Hepatocyte (in vitro differentiated cells): ENCODE data around the gene KLK11. TPM values are rescaled to one million over a fixed set of nuclear protein-coding genes. Genes with fewer than 3 reads are reported as not detected.
A peak's percentile ranks its signal among the peaks of the same experiment; 100 is the strongest.

Experiments used
- DNase-seq: peaks from one replicate; pipeline ENCODE4 v3.0.0-alpha.2; 2016; ENCODE audit warnings: low spot score
- H2AFZ ChIP-seq: fragments of 200-600 bp; sonication (generic); 2 replicates; pipeline ENCODE4 v1.6.0; 2016; ENCODE audit warnings: antibody characterized with exemption, mild to moderate bottlenecking
- H3K27ac ChIP-seq: fragments of 200-600 bp; sonication (generic); 2 replicates; pipeline ENCODE4 v1.5.1; 2016; ENCODE audit warnings: mild to moderate bottlenecking
- H3K27me3 ChIP-seq: fragments of 200-600 bp; sonication (generic); 2 replicates; pipeline ENCODE4 v1.6.1; 2016
- H3K36me3 ChIP-seq: fragments of 200-600 bp; sonication (generic); replicated peaks from 2 replicates; pipeline ENCODE4 v1.5.1; 2016; ENCODE audit warnings: low read depth; ENCODE audit not compliant: insufficient read depth
- H3K4me1 ChIP-seq: fragments of 200-600 bp; sonication (generic); 2 replicates; pipeline ENCODE4 v1.5.1; 2016; ENCODE audit warnings: mild to moderate bottlenecking, moderate library complexity; ENCODE audit not compliant: insufficient read depth
- H3K4me2 ChIP-seq: fragments of 200-600 bp; sonication (generic); 2 replicates; pipeline ENCODE4 v1.6.0; 2016
- H3K4me3 ChIP-seq: fragments of 200-600 bp; sonication (generic); 2 replicates; pipeline ENCODE4 v1.5.1; 2016; ENCODE audit warnings: mild to moderate bottlenecking
- H3K79me2 ChIP-seq: fragments of 200-600 bp; sonication (generic); 2 replicates; pipeline ENCODE4 v1.6.0; 2017; ENCODE audit warnings: mild to moderate bottlenecking
- H3K9me2 ChIP-seq: fragments of 200-600 bp; sonication (generic); replicated peaks from 2 replicates; pipeline ENCODE4 v1.6.0; 2017; ENCODE audit warnings: mild to moderate bottlenecking; ENCODE audit not compliant: insufficient read depth
- H3K9me3 ChIP-seq: fragments of 200-600 bp; sonication (generic); 2 replicates; pipeline ENCODE4 v1.5.1; 2016; ENCODE audit warnings: low read depth, mild to moderate bottlenecking
- H4K20me1 ChIP-seq: fragments of 200-600 bp; sonication (generic); 2 replicates; pipeline ENCODE4 v1.6.0; 2016; ENCODE audit warnings: mild to moderate bottlenecking; ENCODE audit not compliant: insufficient read depth, poor library complexity, severe bottlenecking
- EZH2 ChIP-seq: fragments of 200-600 bp; sonication (generic); IDR thresholded peaks from 2 replicates; pipeline ENCODE4 v1.6.1; 2016; ENCODE audit warnings: antibody characterized with exemption, mild to moderate bottlenecking, borderline replicate concordance
- EZH2phosphoT487 ChIP-seq: fragments of 200-600 bp; sonication (generic); IDR thresholded peaks from one replicate; pipeline ENCODE4 v1.6.1; 2018; ENCODE audit warnings: antibody characterized with exemption, mild to moderate bottlenecking, low read depth, moderate library complexity; ENCODE audit not compliant: unreplicated experiment, severe bottlenecking
- WGBS: methylation state at CpG from one replicate; pipeline ENCODE4 v1.1.6; 2016; ENCODE audit warnings: low lambda C conversion rate; ENCODE audit errors: missing lambda C conversion rate; 5-methylcytosine and 5-hydroxymethylcytosine counted together
- polyA plus RNA-seq: library from polyadenylated mRNA; unstranded; fragments of >200 nt; fragmentation: Nextera tagmentation; extraction: Ambion mirVana; gene quantifications from 2 replicates; pipeline ENCODE4 v1.2.1, GENCODE V29; 2016
- total RNA-seq: library from RNA; depleted of rRNA; stranded (reverse); fragments of >200 nt; gene quantifications from 2 replicates; pipeline ENCODE4 v1.2.3, GENCODE V29; 2014
- TF ChIP-seq, protein P1 (sequence below): fragments of 200-600 bp; sonication (generic); IDR thresholded peaks from 2 replicates; pipeline ENCODE4 v1.5.1; 2016; ENCODE audit warnings: antibody characterized with exemption, mild to moderate bottlenecking; ENCODE audit not compliant: poor library complexity

The KLK11 gene
- total and polyA plus RNA-seq, 2 experiments from 2014 or later: 2.2 TPM; not detected in 1

DNA sequence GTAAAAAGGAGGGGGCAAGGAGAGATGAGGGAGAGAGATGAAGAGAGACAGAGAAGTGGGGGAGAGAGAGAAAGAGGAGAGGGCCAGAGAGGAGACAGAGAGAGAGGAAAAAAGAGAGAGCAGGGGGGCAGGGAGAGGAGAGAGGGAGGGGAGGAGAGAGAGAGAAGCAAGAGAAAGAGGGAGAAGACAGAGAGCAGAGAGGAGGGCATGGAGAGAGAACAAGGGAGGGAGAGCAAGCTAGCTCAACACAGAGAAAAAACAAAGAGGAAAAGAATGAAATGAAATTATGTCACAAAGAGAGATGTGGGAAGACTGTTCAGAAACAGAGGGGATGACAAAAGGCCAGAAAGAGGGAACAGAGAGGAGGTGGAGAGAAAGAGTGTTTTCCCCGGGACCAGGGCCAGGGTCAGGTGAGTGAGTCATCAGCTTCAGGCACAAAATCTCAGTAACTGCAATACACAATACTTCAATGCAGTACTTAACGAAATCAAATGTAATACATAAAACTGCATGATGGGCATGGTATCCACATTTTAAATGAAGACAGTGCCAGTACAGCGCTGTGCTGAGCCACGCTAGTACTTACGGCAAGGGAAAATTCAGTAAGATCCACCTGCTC, 47.5 kb downstream of the KLK11 start:
- Histone ChIP-seq H3K9me3 (no peaks in the 10 kb centered on the region), H3K4me2 (no peak overlapping the region), H4K20me1 (no peaks in the 10 kb centered on the region), H3K4me1 (no peaks in the 10 kb centered on the region), H3K9me2 (no peaks in the 10 kb centered on the region), H3K79me2 (no peaks in the 10 kb centered on the region), H3K4me3 (no peak overlapping the region), H3K27ac (no peak overlapping the region), H3K27me3 (peaks cover 11% of the 10 kb centered on the region), H2AFZ (no peak overlapping the region), H3K36me3 (no peaks in the 10 kb centered on the region)
- 67% methylated on average over 5 of the region's 5 CpGs for WGBS
- DNase-seq: no peak
- TF ChIP-seq, protein P1, sequence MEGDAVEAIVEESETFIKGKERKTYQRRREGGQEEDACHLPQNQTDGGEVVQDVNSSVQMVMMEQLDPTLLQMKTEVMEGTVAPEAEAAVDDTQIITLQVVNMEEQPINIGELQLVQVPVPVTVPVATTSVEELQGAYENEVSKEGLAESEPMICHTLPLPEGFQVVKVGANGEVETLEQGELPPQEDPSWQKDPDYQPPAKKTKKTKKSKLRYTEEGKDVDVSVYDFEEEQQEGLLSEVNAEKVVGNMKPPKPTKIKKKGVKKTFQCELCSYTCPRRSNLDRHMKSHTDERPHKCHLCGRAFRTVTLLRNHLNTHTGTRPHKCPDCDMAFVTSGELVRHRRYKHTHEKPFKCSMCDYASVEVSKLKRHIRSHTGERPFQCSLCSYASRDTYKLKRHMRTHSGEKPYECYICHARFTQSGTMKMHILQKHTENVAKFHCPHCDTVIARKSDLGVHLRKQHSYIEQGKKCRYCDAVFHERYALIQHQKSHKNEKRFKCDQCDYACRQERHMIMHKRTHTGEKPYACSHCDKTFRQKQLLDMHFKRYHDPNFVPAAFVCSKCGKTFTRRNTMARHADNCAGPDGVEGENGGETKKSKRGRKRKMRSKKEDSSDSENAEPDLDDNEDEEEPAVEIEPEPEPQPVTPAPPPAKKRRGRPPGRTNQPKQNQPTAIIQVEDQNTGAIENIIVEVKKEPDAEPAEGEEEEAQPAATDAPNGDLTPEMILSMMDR: no peak
- TF ChIP-seq EZH2phosphoT487 (no peak), EZH2 (no peak)

DNA sequence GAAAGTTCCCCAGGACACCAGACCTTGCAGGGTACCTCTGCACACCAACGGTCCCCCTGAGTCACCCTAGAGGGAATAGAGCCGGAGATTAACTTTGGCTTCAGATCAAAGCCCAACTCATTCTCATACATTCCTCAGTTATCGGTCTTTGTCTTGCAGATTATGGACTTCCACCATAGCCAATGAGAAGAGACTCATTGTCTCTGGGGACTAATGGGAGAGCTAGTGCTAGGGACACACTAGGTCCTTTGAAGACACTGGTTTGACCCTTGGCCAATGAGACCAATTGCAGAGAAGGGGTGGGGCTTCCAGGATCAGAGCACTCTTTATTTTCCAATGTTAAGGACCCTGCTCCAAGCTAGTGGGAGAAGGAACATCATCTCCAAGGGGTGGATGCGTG, 48.8 kb downstream of the KLK11 start:
- DNase-seq: no peak

DNA sequence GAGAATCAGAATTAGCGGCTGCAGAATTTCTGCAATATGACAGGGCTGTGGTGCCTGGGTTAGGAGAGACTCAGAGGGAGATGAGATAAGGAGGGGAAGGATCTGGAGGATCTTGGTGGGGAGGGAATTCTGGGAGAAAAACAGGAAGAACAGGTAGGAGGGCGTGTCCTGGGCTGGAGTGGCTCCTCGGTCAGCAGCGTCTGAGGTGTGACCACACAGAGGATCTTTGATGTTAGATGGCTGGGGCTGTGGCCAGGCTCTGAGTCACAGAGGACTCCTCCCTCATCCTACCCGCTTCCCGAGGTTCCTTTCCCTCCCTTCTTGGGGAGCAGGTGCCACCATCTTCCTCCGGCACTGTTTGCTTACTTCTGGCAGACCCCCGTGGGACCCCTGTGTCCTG, 50.6 kb downstream of the KLK11 start:
- no peak overlapping the region for H2AFZ ChIP-seq
- TF ChIP-seq EZH2 (no peak), EZH2phosphoT487 (no peak)
- TF ChIP-seq, protein P1: no peak
- DNase-seq: peak; percentile 80

More for the DNA sequence above, 48.8 kb downstream of the KLK11 start:
- H3K9me3 ChIP-seq: no peaks in the 10 kb centered on the region
- H3K9me2 ChIP-seq: no peaks in the 10 kb centered on the region
- no peaks in the 10 kb centered on the region for H3K79me2 ChIP-seq
- no peak overlapping the region for H3K4me2 ChIP-seq
- no peaks in the 10 kb centered on the region for H4K20me1 ChIP-seq
- H3K36me3 ChIP-seq: no peaks in the 10 kb centered on the region
- no peak overlapping the region for H3K4me3 ChIP-seq
- no peak overlapping the region for H2AFZ ChIP-seq
- no peak overlapping the region for H3K27ac ChIP-seq
- H3K27me3 ChIP-seq: peaks cover 6% of the 10 kb centered on the region
- H3K4me1 ChIP-seq: no peaks in the 10 kb centered on the region
- TF ChIP-seq, protein P1: no peak
- no peak for TF ChIP-seq EZH2
- no peak for TF ChIP-seq EZH2phosphoT487
- WGBS: 81% methylated on average over 4 of the region's 4 CpGs

More for the DNA sequence above, 50.6 kb downstream of the KLK11 start:
- no peaks in the 10 kb centered on the region for H3K79me2 ChIP-seq
- no peak overlapping the region for H3K4me3 ChIP-seq
- H3K27me3 ChIP-seq: peaks cover 2% of the 10 kb centered on the region
- H4K20me1 ChIP-seq: no peaks in the 10 kb centered on the region
- no peak overlapping the region for H3K4me2 ChIP-seq
- H3K36me3 ChIP-seq: no peaks in the 10 kb centered on the region
- no peak overlapping the region for H3K27ac ChIP-seq
- no peaks in the 10 kb centered on the region for H3K4me1 ChIP-seq
- no peaks in the 10 kb centered on the region for H3K9me2 ChIP-seq
- H3K9me3 ChIP-seq: no peaks in the 10 kb centered on the region
- 11% methylated on average over 8 of the region's 8 CpGs for WGBS
